COR-L47 (cell line): ENCODE results near the gene ATP2B2.

Source experiments
- DNase-seq: peaks from one replicate; lab custom pipeline; 2025; lab: John Stamatoyannopoulos, UW

ATP2B2 gene

DNA sequence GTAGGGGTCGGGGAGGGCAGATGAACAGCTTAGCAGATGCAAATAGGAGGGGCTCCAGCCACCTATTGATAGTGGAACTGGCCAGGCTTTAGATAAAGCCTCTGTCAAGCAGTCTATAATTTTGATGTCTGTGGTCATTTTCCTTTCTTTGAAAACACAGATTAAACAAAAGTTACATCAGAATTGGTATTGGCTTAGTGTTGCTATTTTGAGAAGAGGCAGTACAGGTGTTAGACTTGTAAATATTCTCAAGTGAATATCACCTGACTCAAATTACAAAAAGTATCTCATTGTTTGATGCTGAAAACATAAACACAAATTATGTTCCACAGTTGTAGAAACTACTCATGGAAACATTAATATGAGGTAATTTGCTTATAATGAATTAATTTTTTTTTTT lies 230.8 kb downstream of the ATP2B2 start:
- peak; percentile 40 for DNase-seq
